Right lobe of liver (tissue), 4 donors: ENCODE data around the gene PPFIA4.

Experiments used
- CTCF ChIP-seq, 4 donors: fragments of 200-600 bp in 3 of 4; fragments of 450-650 bp in 1 of 4; IDR thresholded peaks; one replicate each; pipeline versions ENCODE4 v1.5.1 to v1.8.0; 2016 to 2022; ENCODE audit warnings: antibody characterized with exemption in 4 of 4, mild to moderate bottlenecking in 2 of 4
- POLR2A ChIP-seq: fragments of 450-650 bp; IDR thresholded peaks from one replicate; pipeline ENCODE4 v1.6.1; 2017; ENCODE audit warnings: antibody characterized with exemption, mild to moderate bottlenecking
- donor health status: DM: no; HTN: no; CAD: no.
- donor health status: DM: no; HTN: no; CAD: no.
- donor health status: DM: no; HTN: yes; CAD: no.

DNA sequence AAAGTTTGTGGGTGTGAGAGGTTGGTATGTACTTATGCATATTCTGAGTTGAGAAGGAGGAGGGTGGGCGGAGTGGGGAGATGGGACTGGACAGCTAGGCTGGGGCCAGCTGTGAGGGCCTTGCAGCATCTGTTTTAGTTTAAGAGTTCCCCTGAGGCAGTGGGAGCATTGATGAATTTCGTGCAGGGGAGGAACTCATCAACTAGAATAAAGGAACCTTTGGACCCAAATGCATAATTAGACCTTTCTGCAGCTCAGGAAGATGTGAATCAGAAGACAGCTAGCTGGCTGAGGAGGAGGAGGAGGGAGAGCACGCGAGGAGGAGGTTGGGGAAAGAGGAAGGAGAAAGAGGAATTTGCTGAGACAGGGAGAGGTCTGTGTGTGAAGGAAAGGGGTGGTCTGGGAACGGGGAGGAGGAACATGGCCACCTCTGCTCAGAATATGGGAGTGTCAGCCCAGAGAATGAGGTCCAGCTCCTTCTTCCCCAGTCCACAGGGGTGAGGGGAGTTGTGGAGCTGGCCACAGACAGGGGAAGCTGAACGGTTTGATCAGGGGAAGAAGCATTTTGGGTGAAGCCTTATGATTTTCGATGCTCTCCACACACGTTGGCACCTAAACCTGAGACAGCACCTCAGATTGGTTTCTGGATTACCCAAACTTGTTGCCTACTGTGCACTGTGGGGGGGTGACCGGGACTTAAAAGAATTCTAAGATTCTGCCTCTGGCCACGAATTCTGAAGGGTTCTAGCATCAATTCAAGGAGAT is 31.8 kb downstream of the PPFIA4 start:
- TF ChIP-seq CTCF (IDR thresholded peaks at IDR 0.05) (no peak), POLR2A (no peak)
